COR-L47 (cell line): Measurements from ENCODE around the gene PLEKHA1.

ENCODE experiments used
- DNase-seq: peaks from one replicate; lab custom pipeline; 2025; lab: John Stamatoyannopoulos, UW

PLEKHA1 gene

DNA sequence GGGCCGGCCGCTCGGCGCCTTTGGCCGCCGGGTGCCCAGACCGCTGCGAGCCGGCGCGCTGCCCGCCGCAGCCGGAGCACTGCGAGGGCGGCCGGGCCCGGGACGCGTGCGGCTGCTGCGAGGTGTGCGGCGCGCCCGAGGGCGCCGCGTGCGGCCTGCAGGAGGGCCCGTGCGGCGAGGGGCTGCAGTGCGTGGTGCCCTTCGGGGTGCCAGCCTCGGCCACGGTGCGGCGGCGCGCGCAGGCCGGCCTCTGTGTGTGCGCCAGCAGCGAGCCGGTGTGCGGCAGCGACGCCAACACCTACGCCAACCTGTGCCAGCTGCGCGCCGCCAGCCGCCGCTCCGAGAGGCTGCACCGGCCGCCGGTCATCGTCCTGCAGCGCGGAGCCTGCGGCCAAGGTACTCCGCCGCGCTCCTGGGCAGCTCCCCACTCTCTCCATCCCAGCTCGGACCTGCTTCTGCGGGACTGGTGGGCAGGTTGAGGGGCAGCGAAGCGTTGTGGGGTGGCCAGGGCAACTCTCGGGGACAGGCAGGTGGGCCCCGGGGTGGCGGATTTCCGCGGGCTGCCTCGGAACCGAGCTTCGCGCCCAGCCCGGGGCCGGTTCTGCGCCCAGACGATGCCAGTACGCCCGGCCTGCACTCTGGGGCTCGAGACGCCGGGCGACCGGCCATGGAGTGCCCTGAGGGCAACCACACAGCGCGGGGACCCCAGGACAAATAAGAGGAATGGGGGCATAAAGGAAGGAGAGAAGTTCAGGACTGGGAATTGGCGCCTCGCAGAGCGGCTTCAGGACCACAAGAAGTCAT is 87.4 kb downstream of the PLEKHA1 start:
- peak; percentile 18 for DNase-seq

DNA sequence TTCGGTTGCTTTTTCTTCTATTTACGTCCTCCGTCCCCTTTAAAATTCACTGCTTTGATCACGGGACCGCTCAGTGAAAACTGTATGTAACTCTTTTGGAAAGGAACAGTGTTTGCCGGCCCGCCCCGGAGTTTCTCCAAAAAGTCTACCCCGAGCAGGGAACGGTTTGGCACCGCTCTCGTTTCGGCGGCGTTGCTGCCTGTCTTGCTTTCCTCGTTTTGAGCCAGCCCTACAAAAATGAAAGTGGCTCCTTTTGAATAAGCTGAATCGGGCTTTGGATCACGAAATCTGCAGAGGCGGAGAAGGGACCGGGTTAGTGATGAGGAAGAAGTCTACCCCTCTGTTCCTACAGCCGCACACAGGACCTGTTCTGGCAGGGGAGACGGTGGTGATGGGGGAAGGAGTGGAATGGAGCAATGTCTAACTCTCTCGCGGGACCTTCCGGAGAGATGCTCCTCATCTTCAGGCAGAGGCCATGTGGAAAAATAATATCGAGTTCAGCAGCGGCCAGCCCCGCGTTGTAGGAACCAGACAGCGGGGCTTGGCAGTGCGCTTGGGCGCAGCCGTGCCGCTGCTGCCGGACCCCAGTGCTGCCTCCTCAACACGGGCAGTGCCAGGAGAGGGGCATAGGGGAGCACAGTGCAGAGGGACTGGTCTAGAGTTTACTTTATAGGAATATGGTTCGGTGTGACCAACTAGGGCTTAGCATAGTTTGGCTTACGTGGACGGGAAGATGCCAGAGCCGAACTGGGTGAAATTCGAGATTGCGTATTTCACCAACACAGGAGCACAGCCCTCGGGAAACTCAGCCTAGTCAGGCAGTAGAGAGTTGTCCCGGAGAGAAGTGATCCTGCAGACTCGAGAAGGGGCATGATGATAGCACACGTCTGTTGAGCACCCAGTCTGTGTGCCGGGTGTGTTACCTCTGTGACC is 88.3 kb downstream of the PLEKHA1 start:
- no peak for DNase-seq

DNA sequence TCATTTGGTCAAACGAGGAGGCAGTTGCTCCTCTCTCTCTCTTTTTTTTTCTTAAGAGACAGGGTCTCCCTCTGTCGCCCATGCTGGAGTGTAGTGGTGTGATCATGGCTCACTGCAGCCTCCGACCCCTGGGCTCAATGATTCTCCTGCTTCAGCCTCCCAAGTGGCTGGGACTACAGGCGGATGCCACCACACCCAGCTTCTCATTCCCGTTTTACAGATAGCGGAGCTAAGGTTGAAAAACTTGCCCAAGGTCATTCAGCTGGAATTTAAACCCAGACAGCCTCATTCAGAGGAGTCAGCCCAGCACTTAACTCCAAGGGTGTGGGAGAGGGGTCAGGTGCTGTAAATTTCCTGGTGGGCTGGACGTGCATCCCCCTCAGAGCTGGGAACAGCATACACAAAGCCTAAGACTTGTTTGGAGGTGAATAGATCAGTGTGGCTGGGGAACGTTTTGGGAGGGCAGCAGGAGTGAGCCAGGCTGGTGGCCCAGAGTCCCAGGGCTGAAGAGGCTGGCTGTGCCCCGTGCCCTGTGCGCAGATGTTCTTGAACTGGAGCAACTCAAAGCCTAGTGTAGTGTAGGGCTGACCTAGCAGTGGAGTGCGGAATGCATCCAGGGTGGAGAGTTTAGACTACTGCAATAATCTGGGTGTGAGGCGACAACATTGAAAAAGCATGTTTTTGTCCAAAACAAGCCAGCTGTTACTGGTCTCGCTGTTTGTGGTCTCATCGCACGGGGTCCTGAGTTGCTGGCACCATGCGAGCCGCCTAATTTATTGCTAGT is 89.2 kb downstream of the PLEKHA1 start:
- no peak for DNase-seq

DNA sequence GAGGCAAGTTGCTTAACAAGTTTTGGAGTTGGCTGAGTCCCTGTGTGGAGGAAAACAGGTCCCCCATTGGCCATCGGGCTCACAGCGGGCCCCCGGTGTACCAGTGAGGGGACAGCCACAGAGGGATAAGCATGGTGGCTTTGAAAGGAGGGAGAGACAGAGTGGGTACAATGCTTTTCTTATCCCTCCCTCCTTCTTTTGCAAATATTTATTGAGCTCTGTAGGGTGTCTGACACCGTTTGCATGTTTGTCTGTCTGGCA is 89.7 kb downstream of the PLEKHA1 start:
- no peak for DNase-seq

DNA sequence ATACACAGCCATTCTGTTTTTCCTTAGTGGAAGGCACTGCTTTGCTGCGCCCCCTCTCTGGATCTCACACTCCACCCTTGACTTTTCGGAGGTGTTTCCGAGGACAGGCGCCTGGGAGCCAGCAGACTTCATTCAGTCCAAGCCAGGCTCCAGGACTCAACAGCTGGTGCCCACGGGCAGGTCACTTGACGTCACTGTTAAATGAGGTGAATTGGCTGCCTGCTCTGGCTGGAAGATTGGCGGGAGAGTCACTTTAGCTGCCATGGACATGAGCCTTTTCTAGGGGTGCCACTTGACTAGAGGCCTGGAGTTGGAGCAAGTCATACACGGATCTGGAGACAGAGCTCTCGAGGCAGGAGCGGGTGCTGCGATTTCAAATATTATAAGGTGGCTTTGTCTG is 90.1 kb downstream of the PLEKHA1 start:
- no peak for DNase-seq

DNA sequence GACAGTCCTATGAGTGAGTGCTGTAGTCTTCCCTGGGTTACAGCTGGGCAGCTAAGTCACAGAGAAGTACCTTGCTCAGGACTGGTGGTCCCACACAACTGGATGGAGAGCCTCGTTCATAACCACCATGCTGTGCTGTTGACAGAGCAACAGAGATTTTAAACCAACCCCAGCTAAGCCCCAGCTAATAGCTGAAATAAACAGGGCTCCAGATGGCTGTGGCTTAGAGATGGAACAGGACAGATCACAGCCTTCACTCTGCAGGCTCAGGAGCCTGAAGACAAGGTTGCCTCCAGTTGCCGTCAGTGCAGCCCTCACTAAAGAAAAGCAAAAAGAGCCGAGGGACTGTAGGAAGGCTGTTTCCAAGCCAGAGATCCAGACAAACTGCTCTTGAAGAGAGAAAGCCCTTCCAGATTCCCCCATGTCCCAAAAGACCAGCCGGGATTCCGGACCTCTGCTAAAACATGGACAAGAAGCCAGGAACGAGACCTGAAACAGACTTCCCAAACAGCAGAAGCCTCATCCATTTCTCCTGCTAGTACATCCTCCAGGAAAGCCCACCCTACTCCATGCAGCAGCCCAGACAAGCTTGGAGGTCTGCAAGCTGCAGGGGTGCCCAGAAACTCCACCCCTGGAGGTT is 91.0 kb downstream of the PLEKHA1 start:
- DNase-seq, result no peak

DNA sequence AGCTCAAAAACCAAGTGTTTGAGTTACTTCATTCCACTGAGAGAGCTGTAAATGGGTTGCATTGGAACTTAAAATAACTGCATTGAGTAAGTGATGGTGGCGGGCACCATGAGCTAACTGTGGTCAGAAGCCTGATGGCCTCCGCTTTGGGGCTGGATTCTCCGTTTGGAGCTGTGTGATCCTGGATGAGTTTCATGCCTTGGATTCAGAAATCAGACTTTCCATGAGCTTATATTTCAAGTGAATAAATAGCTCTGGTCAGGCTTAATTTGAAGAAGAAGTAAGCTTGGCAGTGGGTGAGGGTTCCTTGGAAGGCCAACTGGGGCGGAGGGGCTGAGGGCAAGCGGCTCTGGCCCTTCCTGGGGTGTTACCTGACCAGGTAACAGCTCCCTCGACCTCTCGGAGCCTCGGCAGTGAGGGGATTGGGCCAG is 92.5 kb downstream of the PLEKHA1 start:
- DNase-seq, result no peak

DNA sequence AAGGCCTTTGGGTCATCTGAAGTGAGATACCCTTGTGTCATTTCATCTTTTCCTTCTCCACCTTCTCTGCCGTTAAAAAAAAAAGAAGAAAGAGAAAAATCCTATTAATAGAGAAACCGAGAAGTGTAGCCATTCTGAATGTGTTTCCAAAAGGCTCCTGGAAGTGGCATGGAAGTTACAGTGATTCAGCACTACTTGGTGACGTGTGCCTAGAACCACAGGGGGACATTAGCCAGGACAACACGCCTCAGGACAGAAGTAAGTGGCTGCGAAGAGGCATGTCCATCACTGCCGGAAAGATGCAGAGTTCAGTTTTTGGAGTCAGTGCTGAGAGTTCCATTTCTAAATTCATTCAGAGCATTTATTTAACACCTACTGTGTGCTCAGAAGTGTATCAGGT is 93.2 kb downstream of the PLEKHA1 start:
- no peak for DNase-seq

DNA sequence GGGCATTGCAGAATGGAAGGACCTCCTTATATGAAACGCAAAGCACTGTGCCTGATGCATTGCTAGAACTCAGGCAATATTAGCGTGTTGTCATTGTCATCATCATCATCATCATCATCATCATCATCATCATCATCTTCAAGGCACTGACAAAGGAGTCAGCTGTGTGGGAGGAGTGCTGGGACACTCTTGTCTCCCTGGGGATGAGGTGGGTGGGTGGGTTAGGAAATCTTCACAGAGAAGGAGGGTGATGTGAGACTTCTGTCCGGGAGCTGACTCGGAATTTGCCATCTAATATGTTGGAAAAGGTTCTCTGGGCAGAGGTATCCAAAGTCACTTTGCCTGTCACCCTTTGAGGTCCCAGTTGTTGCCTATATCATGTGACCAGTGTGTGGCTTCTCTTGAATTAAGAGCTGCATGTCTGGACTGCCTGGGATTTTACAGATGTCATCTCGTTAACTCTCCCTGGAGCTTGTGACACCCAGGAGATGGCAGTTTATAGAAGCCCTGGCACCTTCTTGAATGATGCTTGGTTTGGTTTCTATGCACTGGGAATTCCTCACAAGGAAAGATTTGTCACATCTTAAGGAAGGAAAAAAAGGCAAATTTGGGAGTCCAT is 93.9 kb downstream of the PLEKHA1 start:
- no peak for DNase-seq

DNA sequence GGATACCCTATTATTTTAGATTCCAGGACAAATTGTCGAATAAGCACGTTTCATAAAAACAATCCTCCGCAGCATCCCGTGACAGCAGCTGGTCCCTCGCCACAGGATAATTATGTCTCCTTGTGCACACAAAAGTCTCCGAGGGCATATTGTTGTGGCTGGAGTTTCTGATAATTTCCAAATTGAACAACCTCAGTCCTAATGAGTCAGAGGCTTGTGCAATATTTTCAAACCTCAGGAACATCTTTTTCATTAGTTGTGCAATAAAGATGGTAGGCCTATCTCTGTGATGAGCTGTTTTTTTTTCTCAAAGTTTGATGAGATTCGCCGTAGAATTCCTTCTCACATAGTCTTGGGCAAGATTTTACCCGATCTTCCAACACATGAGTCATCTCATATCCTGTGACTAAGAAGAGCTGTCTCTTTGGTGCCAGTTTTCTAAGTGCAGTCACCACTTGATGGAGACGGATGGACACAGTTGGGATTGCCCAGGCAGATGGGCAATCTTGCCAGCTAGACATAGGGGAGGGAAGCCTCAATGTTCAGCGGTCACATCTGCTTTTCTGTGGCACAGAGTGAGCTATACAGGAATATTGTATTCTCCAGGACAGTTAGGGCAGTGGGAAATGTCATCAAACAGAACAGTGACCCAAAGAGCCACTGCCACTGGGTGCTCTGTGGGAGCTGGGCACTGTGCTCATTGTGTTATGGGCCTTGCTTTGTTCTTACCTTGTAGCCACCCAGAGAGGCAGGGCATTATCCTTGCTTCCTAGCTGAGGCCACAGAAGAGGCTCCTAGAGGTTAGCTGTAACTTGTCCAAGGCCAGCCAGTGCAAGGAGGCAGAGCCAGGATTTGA is 94.6 kb downstream of the PLEKHA1 start:
- DNase-seq, result peak; percentile 15

DNA sequence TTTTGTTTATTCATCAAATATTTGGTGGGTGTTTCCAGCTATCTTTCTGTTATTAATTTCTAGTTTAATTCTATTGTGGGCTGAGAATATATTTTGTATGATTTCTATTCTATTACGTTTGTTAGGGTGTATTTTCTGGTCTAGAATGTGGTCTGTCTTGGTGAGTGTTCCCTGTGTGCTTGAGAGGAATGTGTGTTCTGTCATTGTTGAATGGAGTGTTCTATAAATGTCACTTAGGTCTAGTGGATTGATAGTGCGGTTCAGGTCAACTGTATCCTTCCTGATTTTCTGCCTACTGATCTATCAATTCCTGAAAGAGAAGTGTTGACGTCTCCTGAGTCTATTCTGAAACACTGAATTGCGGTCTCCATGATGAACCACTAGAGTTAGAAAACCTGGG is 95.3 kb downstream of the PLEKHA1 start:
- DNase-seq, result no peak

DNA sequence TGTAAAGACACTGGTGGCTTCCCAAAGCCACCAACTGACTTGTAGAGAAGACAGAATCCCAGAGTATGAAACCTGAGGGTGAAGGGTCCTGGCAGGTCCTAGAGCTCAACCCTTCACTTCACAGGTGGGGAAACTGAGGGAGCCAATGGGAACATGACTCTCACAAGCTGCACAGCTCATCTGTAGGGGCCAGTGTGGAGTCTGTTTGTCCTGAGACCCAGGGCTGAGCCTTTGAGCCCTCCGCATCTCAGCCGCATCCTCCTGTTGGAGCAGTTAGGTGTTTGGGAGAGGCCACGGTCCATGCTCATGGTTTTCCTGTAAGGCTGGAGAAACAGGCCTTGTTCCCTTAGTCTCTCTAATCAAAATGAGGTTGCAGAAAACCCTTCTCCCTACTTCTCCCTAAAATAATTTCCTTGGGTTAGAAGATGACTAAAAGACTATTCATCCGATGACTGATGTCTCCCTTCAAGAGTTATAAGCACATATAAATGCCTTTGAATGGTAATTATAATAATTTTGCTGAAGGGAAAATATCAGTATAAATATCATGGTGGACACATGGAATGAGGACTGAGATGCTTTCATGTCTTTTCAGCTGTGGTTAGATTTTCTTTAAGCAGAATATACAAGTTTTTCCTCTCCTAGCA is 97.1 kb downstream of the PLEKHA1 start:
- no peak for DNase-seq

DNA sequence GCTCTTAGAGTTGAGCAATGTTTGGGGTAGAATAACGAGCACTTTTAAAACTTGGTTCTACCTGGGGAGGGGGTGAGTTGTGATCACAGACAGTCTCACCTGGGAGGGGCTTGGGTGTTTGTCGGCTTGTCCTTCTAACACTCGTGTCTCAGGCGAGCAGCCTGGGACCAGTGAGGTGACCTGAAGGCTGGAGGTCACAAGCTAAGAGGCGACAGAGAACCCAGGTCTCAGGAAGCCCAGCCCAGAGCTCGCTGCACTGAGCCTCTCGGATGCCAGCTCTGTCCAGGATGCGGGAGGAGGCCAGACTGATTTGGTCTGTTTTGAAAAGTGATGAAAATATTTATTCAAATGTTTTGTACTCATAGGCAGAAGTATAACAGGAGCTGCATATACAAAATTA is 98.6 kb downstream of the PLEKHA1 start:
- DNase-seq, result no peak

DNA sequence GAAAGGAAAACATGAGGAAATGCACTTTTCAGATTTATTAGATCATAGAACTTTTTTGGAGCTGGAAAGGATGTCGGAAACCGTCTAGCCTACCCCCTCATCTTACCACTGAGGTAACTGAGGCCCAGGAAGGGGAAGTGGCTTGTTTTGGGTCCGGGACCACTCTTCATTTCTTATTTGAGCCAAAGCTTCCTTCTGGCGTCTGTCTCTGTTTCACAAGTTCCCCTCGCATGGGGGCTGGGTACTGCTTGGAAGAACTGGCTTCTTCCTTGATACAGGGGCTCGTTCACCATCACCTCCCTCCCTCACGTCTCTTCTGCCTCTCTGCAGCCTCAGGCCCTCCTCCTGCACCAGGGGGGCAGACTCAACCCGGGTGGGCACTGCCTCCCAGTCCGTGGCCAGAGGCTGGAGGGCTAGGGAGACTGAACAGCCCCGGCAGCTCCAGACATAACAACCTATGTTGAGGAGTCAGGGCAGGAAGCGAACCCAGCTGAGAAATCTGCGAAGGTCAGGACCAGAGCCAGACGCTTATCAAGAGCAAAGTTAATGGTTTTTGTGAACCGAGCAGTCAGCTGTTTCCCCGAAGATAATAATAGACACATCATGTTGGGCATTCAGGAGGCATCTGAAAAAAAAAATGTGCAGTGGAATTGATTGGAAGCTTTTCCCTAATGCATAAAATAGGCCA is 99.8 kb downstream of the PLEKHA1 start:
- no peak for DNase-seq

DNA sequence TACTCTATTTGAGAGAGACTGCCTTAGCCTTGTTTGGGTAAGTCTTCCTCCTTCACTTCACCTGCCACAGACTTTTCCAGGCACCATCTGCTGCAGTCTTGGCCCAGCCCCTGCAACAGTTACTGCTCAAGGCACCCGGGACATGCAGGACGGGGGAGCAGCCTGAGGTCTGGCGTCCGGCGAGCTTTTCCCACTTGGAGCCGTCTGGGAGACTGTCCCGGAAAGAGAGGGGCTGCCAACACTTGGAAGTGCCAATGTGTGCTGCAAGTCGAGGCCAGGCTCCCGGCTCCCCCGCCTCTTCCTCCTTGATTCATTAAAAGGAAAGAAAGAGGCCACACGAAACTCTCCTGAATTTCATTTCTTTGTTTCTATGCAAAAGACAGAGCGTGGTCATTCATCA is 100.6 kb downstream of the PLEKHA1 start:
- DNase-seq, result no peak

DNA sequence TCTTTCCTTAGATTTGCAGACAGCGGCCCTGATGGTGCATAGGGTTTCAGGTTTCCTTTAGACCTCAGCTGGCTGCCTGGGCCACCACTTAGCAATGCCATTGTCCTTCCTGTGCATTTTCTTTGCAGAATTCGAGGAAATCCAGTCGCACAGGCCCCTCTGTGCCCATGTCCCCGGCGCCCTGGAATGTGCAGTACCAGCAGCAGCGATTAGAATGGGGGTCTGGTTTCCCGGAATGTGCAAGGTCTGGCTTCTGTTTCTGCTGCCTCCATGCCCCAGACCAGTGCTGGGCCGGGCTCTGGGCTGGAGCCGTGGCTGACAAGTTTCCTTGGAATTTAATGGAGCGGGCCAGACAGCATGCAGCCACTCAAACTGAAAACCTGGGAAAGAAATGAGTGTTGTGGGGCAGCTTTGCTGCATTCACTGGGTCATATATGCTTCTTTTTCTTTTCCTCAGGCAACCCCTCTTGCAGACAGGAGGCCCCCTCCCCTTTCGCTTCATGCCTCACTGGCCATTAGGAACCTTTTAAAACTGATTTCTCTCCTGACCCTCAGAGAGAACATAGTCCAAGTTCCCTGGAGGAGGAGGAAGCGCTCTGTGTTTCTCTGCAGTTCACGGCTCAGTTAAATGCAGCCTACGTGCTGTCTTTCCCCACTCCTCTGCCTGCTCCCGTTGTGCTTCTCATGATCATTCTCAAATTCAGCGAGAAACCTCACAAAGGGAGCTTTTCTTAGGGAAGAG is 101.3 kb downstream of the PLEKHA1 start:
- no peak for DNase-seq

DNA sequence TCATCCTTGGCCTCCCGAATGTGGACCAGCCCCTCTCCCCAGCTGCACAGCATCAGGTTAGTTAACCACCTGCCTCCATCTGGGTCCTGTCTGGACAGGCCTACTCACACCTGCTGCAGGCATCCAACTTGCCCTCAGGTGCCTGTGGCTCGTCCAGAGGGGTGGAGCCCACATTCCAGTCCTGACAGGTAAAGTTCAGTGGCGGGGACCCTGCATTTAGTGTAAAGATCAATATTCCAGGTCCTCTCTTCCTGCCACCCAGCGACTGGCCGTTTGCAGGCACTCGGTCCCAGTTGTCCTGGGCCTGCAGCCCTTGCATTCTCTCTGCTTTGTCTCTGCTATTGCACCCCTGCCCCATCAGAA is 101.8 kb downstream of the PLEKHA1 start:
- no peak for DNase-seq

DNA sequence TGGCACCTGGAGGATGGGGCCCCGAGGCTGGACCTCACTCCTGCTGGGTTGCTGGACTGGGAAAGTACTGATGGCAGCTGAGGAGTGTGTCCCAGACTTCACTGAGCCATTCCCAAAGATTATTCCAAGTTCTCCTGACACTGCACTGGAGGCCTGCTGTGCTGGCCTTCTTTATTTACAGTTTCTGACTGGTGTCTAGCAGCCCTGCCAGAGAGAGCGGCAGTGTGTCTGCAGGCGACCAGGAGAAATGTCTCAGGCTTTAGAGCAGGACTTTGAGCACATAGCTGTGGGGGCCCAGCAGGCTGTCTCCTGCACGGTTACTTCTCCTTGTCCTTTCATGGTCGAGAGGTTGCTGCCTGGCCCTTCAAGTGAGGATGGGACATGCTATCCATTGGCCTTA is 102.9 kb downstream of the PLEKHA1 start:
- no peak for DNase-seq

DNA sequence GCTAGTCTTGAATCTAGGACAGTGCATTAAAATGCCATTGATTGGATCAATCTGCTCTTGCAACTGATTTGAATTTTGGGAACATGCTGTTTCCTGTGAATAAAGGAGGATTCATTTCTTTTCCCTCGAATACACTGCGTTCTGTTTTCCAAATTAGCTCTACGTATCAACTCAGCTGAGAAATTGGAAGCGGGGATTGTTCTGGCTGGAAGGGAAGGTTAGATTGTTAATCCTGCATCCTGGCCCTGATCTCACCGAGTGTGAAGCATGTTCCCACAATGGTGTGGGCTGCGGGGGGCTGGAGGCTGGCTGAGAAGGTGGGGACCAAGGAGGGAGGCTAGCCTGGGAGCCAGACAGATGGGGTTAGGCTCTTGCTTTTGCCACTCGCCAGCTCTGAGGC is 104.5 kb downstream of the PLEKHA1 start:
- DNase-seq, result no peak
